Naive B cell (primary cell): ENCODE measurements around the gene CRELD1. TPM values are rescaled to one million over a fixed set of nuclear protein-coding genes. Genes with fewer than 3 reads are reported as not detected.

Source experiments
- polyA plus RNA-seq, 6 donors: library from polyadenylated mRNA; unstranded; fragments of 300-500 nt; fragmentation: Illumina TruSeq; gene quantifications; one replicate each; pipeline ENCODE4 v1.2.3, GENCODE V29; 2021; ENCODE audit warnings: low read depth in 6 of 6

Gene CRELD1
- polyA plus RNA-seq, 6 donors from 2014 or later, result 16.5 to 60.6 (median 27.5) TPM

Other genes starting within 250 kb of the CRELD1 start
- not detected for gene CPNE9, start 230.0 kb upstream of the CRELD1 start, polyA plus RNA-seq
- 10 to 100 TPM in 2 of 6 donors, 1 to 10 TPM in 4; 3.0 to 22.0 (median 9.0) TPM for gene BRPF1, start 202.1 kb upstream of the CRELD1 start, polyA plus RNA-seq
- 10 to 100 TPM; 23.2 to 35.1 (median 30.1) TPM for gene OGG1, start 183.9 kb upstream of the CRELD1 start, polyA plus RNA-seq
- gene CAMK1, start 163.9 kb upstream of the CRELD1 start, polyA plus RNA-seq, result 1 to 10 TPM in 3 of 6 donors, under 1 TPM in 2, not detected in 1; 0.26 to 2.3 (median 1.2) TPM
- 10 to 100 TPM; 39.7 to 67.1 (median 45.6) TPM for gene TADA3, start 141.4 kb upstream of the CRELD1 start, polyA plus RNA-seq
- 100 to 1,000 TPM; 263 to 316 (median 286) TPM for gene ARPC4, start 140.8 kb upstream of the CRELD1 start, polyA plus RNA-seq
- 1 to 10 TPM in 5 of 6 donors, not detected in 1; 2.7 to 7.6 (median 3.4) TPM for gene TTLL3, start 123.6 kb upstream of the CRELD1 start, polyA plus RNA-seq
- gene RPUSD3, start 89.8 kb upstream of the CRELD1 start, polyA plus RNA-seq, result 10 to 100 TPM; 56.7 to 76.4 (median 65.2) TPM
- under 1 TPM in 1 of 6 donors, not detected in 5; 0.36 TPM for gene CIDEC, start 53.6 kb upstream of the CRELD1 start, polyA plus RNA-seq
- 10 to 100 TPM; 53.2 to 70.4 (median 59.7) TPM for gene JAGN1, start 43.2 kb upstream of the CRELD1 start, polyA plus RNA-seq
- not detected for gene IL17RE, start 31.0 kb upstream of the CRELD1 start, polyA plus RNA-seq
- gene IL17RC, start 16.7 kb upstream of the CRELD1 start, polyA plus RNA-seq, result 1 to 10 TPM; 3.9 to 9.1 (median 7.6) TPM
- under 1 TPM; 0.22 to 0.82 (median 0.52) TPM for gene PRRT3, start 18.6 kb downstream of the CRELD1 start, polyA plus RNA-seq
- 10 to 100 TPM; 43.5 to 72.0 (median 54.8) TPM for gene EMC3, start 53.0 kb downstream of the CRELD1 start, polyA plus RNA-seq
- 10 to 100 TPM in 4 of 6 donors, 1 to 10 TPM in 2; 6.7 to 13.6 (median 11.2) TPM for gene FANCD2, start 92.6 kb downstream of the CRELD1 start, polyA plus RNA-seq
- 1 to 10 TPM in 1 of 6 donors, not detected in 5; 1.0 TPM for gene FANCD2OS, start 174.4 kb downstream of the CRELD1 start, polyA plus RNA-seq
- gene BRK1, start 181.8 kb downstream of the CRELD1 start, polyA plus RNA-seq, result 100 to 1,000 TPM; 274 to 374 (median 312) TPM
- gene VHL, start 207.9 kb downstream of the CRELD1 start, polyA plus RNA-seq, result 10 to 100 TPM; 10.2 to 46.5 (median 21.4) TPM
- 10 to 100 TPM in 3 of 6 donors, 1 to 10 TPM in 3; 8.2 to 12.6 (median 10.1) TPM for gene IRAK2, start 231.1 kb downstream of the CRELD1 start, polyA plus RNA-seq